HG02763 (cell line): ENCODE data around the gene CD40LG.

ENCODE experiments used
- ATAC-seq: cut with Tn5 transposase; IDR thresholded peaks from one replicate; pipeline ENCODE4 v1.9.1; 2021; ENCODE audit warnings: mild to moderate bottlenecking, moderate library complexity; ENCODE audit not compliant: unreplicated experiment

The CD40LG gene

GRCh38 chrX:136692271-136692670 is 44.3 kb downstream of the CD40LG start:
- ATAC-seq = no peak

GRCh38 chrX:136694431-136695087 is 46.6 kb downstream of the CD40LG start:
- ATAC-seq = peak; percentile 72

- ATAC-seq = no peak
Observed at GRCh38 chrX:136697156-136697555, 49.2 kb downstream of the CD40LG start.

- no peak for ATAC-seq
Observed at GRCh38 chrX:136708348-136708747, 60.4 kb downstream of the CD40LG start.
